Glutamatergic neuron (in vitro differentiated cells): ENCODE data around the gene ZFP57. TPM values are rescaled to one million over a fixed set of nuclear protein-coding genes. Genes with fewer than 3 reads are reported as not detected.

Experiments used
- DNase-seq: peaks from one replicate; pipeline ENCODE4 v3.0.0; 2022
- H3K27ac Mint-ChIP-seq: one replicate; pipeline ENCODE4 v1.8.0; 2020; ENCODE audit warnings: mild to moderate bottlenecking, mixed read lengths, inconsistent platforms; ENCODE audit not compliant: unreplicated experiment
- H3K27me3 Mint-ChIP-seq: one replicate; pipeline ENCODE4 v1.8.0; 2020; ENCODE audit warnings: mild to moderate bottlenecking, moderate library complexity, mixed read lengths, inconsistent platforms; ENCODE audit not compliant: unreplicated experiment
- H3K36me3 Mint-ChIP-seq: one replicate; pipeline ENCODE4 v1.8.0; 2020; ENCODE audit warnings: mild to moderate bottlenecking, mixed read lengths, inconsistent platforms; ENCODE audit not compliant: unreplicated experiment
- H3K4me1 Mint-ChIP-seq: one replicate; pipeline ENCODE4 v1.8.0; 2020; ENCODE audit warnings: mild to moderate bottlenecking, low read depth, mixed read lengths, inconsistent platforms; ENCODE audit not compliant: unreplicated experiment
- H3K4me3 Mint-ChIP-seq: one replicate; pipeline ENCODE4 v1.8.0; 2020; ENCODE audit warnings: mild to moderate bottlenecking, mixed read lengths, inconsistent platforms; ENCODE audit not compliant: unreplicated experiment
- H3K9me3 Mint-ChIP-seq: one replicate; pipeline ENCODE4 v1.8.0; 2020; ENCODE audit warnings: mild to moderate bottlenecking, moderate library complexity, mixed read lengths, inconsistent platforms; ENCODE audit not compliant: unreplicated experiment
- total RNA-seq: library from RNA; stranded (reverse); fragmentation: NEBNext Ultra II Directional; extraction: Animal tissue kit (Norgen Biotek cat#: 25700); gene quantifications from one replicate; pipeline ENCODE4 v1.2.1, GENCODE V29; 2021; ENCODE audit not compliant: unreplicated experiment
- TF ChIP-seq, protein P1 (sequence below): fragments of 200-600 bp; sonication (generic); IDR thresholded peaks from one replicate; pipeline ENCODE4 v1.5.0; 2021; ENCODE audit not compliant: partially characterized antibody, unreplicated experiment

The ZFP57 gene
- total RNA-seq, 1 donor from 2014 or later: not detected

DNA sequence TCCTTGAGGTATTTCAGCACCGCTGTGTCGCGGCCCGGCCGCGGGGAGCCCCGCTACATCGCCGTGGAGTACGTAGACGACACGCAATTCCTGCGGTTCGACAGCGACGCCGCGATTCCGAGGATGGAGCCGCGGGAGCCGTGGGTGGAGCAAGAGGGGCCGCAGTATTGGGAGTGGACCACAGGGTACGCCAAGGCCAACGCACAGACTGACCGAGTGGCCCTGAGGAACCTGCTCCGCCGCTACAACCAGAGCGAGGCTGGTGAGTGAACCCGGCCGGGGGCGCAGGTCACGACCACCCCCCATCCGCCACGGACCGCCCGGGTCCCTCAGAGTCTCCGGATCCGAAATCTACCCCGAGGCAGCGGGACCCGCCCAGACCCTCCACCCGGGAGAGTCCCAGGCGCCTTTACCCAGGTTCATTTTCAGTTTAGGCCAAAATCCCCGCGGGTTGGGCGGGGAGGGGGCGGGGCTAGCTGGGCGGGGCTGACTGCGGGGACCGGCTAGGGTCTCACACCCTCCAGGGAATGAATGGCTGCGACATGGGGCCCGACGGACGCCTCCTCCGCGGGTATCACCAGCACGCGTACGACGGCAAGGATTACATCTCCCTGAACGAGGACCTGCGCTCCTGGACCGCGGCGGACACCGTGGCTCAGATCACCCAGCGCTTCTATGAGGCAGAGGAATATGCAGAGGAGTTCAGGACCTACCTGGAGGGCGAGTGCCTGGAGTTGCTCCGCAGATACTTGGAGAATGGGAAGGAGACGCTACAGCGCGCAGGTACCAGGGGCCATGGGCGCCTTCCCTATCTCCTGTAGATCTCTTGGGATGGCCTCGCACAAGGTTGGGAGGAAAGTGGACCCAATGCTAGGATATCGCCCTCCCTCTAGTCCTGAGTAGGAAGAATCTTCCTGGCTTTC is 43.0 kb upstream of the ZFP57 start:
- Mint-ChIP-seq H3K36me3 (no peaks in the 10 kb centered on the region), H3K9me3 (no peaks in the 10 kb centered on the region), H3K27ac (no peak overlapping the region), H3K27me3 (peaks cover 22% of the 10 kb centered on the region), H3K4me3 (peak overlapping the region; percentile 70), H3K4me1 (no peaks in the 10 kb centered on the region)
- TF ChIP-seq, protein P1, sequence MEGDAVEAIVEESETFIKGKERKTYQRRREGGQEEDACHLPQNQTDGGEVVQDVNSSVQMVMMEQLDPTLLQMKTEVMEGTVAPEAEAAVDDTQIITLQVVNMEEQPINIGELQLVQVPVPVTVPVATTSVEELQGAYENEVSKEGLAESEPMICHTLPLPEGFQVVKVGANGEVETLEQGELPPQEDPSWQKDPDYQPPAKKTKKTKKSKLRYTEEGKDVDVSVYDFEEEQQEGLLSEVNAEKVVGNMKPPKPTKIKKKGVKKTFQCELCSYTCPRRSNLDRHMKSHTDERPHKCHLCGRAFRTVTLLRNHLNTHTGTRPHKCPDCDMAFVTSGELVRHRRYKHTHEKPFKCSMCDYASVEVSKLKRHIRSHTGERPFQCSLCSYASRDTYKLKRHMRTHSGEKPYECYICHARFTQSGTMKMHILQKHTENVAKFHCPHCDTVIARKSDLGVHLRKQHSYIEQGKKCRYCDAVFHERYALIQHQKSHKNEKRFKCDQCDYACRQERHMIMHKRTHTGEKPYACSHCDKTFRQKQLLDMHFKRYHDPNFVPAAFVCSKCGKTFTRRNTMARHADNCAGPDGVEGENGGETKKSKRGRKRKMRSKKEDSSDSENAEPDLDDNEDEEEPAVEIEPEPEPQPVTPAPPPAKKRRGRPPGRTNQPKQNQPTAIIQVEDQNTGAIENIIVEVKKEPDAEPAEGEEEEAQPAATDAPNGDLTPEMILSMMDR: no peak
- DNase-seq: peak; percentile 24

DNA sequence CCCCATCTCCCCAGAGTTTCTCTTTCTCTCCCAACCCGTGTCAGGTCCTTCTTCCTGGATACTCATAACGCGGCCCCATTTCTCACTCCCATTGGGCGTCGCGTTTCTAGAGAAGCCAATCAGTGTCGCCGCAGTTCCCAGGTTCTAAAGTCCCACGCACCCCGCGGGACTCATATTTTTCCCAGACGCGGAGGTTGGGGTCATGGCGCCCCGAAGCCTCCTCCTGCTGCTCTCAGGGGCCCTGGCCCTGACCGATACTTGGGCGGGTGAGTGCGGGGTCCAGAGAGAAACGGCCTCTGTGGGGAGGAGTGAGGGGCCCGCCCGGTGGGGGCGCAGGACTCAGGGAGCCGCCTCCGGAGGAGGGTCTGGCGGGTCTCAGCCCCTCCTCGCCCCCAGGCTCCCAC is 42.3 kb upstream of the ZFP57 start, which contains the start of gene HLA-F:
Gene HLA-F (plus strand): TSS at position 173 of the 404 bp plus-strand sequence. CDS start 30 bp downstream, at position 203.
- H3K27ac Mint-ChIP-seq: no peak within 1 kb of the TSS
- no peaks in the 10 kb centered on the region for H3K9me3 Mint-ChIP-seq
- H3K4me1 Mint-ChIP-seq: no peaks in the 10 kb centered on the region
- H3K4me3 Mint-ChIP-seq: peak within 1 kb of the TSS; percentile 70
- TF ChIP-seq, protein P1: no peak
- H3K36me3 Mint-ChIP-seq: no peaks in the 10 kb centered on the region
- peak; percentile 48 for DNase-seq
- peaks cover 22% of the 10 kb centered on the region for H3K27me3 Mint-ChIP-seq

DNA sequence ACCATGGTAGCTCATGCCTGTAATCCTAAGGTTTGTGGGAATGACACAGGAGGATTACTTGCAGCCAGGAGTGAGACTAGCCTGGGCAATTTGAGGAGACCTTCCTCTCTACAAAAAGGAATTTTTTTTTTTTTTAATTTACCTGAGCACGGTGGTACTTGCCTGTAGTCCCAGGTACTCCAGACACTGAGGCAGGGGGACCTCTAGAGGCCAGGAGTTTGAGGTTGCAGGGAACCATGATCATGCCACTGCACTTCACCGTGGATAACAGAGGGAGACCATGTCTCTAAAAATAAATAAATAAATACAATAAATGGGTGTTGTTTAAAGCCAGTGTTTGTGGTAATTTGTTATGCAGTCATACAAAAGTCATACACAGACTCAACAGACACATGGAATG is 39.9 kb upstream of the ZFP57 start:
- no peaks in the 10 kb centered on the region for H3K4me1 Mint-ChIP-seq
- H3K27ac Mint-ChIP-seq: no peak overlapping the region
- no peaks in the 10 kb centered on the region for H3K9me3 Mint-ChIP-seq
- TF ChIP-seq, protein P1: no peak
- H3K4me3 Mint-ChIP-seq: no peak overlapping the region
- DNase-seq: no peak
- H3K27me3 Mint-ChIP-seq: peaks cover 19% of the 10 kb centered on the region
- H3K36me3 Mint-ChIP-seq: no peaks in the 10 kb centered on the region

DNA sequence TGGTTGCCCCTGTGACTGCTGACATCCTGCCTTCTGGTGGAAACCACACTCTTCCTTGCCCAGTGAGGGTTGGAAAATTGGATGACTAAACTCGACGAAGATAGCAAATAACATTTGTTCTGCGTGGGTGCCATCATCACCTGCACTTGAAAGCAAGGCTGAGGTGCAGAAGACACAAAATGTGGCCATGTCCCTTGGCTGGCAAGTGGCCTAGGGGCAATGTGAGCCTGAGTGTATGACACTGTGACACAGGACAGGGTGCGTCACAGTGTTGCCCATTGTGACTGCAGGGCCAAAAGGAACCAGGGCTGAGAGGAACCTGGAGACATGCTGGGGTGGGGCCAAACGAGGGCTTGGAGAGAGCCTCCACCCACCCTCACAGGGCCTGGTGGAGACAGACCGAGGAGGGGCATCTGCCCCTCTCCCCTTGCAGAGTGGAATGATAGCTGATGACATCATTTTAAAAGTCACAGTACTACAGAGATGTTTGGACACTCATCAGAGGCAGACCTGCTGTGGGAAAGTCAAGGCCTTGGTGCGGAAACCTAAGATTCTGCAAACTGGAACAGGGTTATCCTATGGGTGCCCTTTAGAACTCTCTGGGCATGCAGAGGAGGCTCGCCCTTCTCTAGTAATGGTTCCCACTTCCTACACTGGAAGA is 29.5 kb upstream of the ZFP57 start:
- Mint-ChIP-seq H3K27me3 (no peaks in the 10 kb centered on the region), H3K4me3 (no peak overlapping the region), H3K4me1 (peaks cover 5% of the 10 kb centered on the region), H3K9me3 (peaks cover 2% of the 10 kb centered on the region), H3K27ac (no peak overlapping the region), H3K36me3 (peaks cover 3% of the 10 kb centered on the region)
- DNase-seq: no peak
- TF ChIP-seq, protein P1: no peak
